PFSK-1 (cell line): Measurements from ENCODE around the gene HOXA2.

Experiments
- FOXP2 ChIP-seq: optimal IDR thresholded peaks from 2 replicates; pipeline ENCODE3; 2011; ENCODE audit warnings: borderline replicate concordance, control low read depth, inconsistent platforms; ENCODE audit not compliant: insufficient read depth; ENCODE audit errors: extremely low read length, extremely low read depth
- POLR2AphosphoS5 ChIP-seq: IDR thresholded peaks from 2 replicates; pipeline ENCODE4 v1.6.1; 2012; ENCODE audit warnings: low read depth, mild to moderate bottlenecking, control low read depth, low read length, moderate library complexity
- REST ChIP-seq, 2 experiments: IDR thresholded peaks; 2 replicates each; pipeline versions ENCODE4 v1.6.1 to v1.8.0; 2011 to 2012; ENCODE audit warnings: low read depth in 2 of 2, low read length in 2 of 2, control low read depth in 1 of 2, inconsistent platforms in 1 of 2, mild to moderate bottlenecking in 1 of 2, moderate library complexity in 1 of 2; ENCODE audit not compliant: insufficient read depth in 1 of 2
- SIN3A ChIP-seq: IDR thresholded peaks from 2 replicates; pipeline ENCODE4 v1.6.1; 2012; ENCODE audit warnings: mild to moderate bottlenecking, low read length, moderate library complexity, borderline replicate concordance; ENCODE audit not compliant: insufficient read depth
- TAF1 ChIP-seq: IDR thresholded peaks from 2 replicates; pipeline ENCODE4 v1.6.1; 2012; ENCODE audit warnings: low read length, control low read depth, borderline replicate concordance; ENCODE audit not compliant: insufficient read depth

Gene HOXA2

GRCh38 chr7:27110186-27111031, 7.9 kb upstream of the HOXA2 start:
- no peak for TF ChIP-seq FOXP2
- TF ChIP-seq SIN3A, result no peak
- TF ChIP-seq POLR2AphosphoS5, result no peak
- TF ChIP-seq REST (IDR thresholded peaks at IDR 0.05; ENCODE audit: insufficient read depth in 1 of 2, low read depth in 2 of 2, low read length in 2 of 2), result no peak
- no peak for TF ChIP-seq TAF1

GRCh38 chr7:27109466-27110185, 7.1 kb upstream of the HOXA2 start:
- TF ChIP-seq FOXP2 (no peak), SIN3A (no peak), REST (IDR thresholded peaks at IDR 0.05; ENCODE audit: insufficient read depth in 1 of 2, low read depth in 2 of 2, low read length in 2 of 2) (no peak), POLR2AphosphoS5 (no peak), TAF1 (no peak)

GRCh38 chr7:27108390-27109127, 6.1 kb upstream of the HOXA2 start:
- no peak for TF ChIP-seq FOXP2
- no peak for TF ChIP-seq TAF1
- no peak for TF ChIP-seq SIN3A
- TF ChIP-seq REST (IDR thresholded peaks at IDR 0.05; ENCODE audit: insufficient read depth in 1 of 2, low read depth in 2 of 2, low read length in 2 of 2), result no peak
- TF ChIP-seq POLR2AphosphoS5, result no peak

GRCh38 chr7:27107391-27108381, 5.2 kb upstream of the HOXA2 start:
- TF ChIP-seq SIN3A, result no peak
- no peak for TF ChIP-seq TAF1
- no peak for TF ChIP-seq FOXP2
- no peak for TF ChIP-seq POLR2AphosphoS5
- no peak for TF ChIP-seq REST (IDR thresholded peaks at IDR 0.05; ENCODE audit: insufficient read depth in 1 of 2, low read depth in 2 of 2, low read length in 2 of 2)
